ENCODE measurements around the gene RHOT2. TPM values are rescaled to one million over a fixed set of nuclear protein-coding genes. Genes with fewer than 3 reads are reported as not detected.
"Not testable (repeated sequence)": the region's sequence is repeated elsewhere in the genome, so short reads cannot be mapped to it uniquely, and the experiment has no call there.

The RHOT2 gene
- total RNA-seq, 1 donor from 2014 or later, result 125 TPM

DNA sequence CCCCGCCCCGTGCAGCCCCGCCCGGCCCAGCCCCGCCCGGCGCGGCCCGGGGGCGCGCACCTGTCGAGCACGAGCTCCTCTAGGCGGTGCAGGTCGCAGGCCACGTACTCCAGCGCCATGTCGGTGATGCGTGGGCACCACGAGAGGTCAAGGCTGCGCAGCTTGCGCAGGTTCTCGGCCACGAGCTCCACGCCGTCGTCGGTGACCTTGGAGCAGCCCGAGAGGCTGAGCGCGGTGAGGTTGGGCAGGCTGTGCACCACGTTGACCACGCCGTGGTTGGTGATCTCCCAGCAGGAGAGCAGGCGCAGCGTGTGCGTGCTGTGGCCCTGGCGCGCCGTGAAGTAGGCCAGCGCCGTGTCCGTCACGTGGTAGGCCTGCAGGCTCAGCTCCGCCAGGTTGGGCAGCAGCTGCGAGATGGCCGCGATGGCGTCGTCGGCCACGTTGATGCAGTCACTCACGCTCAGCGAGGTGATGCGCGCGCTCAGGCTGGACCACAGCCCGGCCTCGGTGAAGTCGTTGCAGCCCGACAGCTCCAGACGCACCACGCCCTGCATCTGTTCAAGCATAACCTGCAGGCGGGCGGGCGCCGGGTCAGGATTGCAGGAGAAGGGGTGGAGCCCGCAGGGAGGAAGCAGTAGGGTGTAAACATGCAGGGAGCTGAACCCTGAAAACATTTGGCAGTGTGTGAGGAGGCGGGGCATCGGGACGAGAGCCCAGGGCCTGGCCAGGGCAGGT lies 27.6 kb downstream of the RHOT2 start:
- peak; percentile 63 for DNase-seq (ENCODE audit: low spot score)

GRCh38 chr16:698911-699671 lies 31.2 kb downstream of the RHOT2 start:
- DNase-seq (ENCODE audit: low spot score), result no peak

DNA sequence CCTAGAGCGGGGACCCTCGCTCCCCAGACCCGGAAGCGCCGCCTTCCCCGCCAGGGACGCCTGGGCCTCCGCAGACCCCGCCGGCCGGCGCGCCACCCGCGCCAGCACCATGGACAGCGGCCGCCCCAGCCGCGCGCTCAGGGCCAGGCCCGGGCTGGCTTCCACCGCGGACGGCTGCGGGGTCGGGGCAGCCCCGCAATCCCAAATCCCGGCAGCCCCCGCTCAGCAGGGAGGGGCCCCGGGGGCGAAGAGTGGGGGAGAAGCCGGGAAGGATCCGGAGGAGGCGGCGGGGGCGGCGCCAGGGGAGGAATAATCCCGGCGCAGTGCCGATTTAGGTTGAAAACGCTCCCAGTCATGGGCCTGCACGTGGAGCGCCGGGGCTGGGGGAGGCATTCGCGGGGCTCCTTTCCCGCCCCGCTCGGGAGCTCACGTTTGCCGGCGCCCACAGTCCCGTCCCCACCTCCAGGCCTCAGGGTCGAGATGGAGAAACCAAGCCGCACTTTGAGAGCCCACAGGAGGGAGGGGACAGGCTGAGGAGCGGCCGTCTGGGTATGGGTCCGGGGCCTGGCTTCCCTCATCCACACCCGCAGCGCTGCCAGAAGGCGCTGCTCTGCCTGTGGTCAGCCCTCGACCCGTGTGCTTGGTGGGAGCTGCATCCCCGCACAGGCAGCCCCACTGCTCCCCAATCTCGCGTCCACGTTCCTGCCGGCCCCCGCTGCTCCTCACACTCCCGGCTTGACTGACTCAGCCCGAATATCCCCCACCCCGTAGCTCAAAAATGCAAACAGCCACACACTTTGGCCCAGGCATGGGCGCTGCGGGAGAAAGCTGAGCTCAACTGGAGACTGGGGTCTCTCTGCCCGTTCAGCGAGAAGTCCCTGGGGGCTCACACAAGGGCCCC lies 33.0 kb downstream of the RHOT2 start:
- DNase-seq (ENCODE audit: low spot score), result no peak

GRCh38 chr16:702341-702740 lies 34.4 kb downstream of the RHOT2 start:
- DNase-seq (ENCODE audit: low spot score), result no peak

GRCh38 chr16:703406-703805 lies 35.5 kb downstream of the RHOT2 start:
- DNase-seq (ENCODE audit: low spot score), result no peak

- DNase-seq (ENCODE audit: low spot score), result no peak
Measured at GRCh38 chr16:704047-704446, 36.1 kb downstream of the RHOT2 start.

DNA sequence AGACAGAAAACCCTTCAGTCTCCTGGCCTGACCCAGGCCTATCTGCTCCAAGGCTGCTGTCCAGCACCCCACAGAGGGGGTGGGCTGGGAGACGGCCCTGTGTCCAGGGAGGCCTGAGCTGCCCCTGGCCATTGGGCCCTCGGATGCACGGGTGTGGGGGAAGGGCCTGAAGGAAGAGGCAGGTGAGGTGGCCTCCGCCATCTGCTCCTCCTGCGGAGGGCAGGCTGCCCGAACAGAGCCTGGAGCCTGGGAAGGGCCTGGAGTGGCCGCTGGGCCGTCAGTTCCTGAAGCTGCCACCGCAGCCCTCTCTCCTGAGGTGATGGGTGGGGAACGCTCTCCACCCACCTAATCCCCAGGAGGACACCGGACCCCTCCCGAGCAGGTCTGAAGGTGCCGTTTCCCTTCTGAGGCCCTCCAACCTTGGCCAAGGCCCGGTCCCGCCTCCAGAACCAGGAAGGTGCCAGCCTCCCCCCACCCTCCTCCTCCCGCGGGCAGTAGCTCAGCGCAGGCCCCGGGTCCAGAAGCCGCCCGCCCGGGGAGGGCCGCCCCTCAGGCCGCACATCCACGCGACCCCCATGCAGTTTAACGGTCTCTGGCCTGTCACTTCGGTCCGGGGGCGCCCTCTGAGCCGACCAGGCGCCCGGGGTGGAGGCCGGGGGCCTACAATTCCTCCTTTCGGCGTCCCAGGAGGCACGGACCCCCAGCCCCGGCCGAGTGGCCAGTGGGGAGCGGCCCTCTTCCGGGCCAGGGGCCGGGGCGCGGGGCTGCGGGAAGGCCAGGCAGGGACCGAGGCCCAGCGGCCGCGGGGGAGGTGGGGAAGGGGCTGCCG lies 36.8 kb downstream of the RHOT2 start:
- DNase-seq (ENCODE audit: low spot score), result no peak

- DNase-seq (ENCODE audit: low spot score), result no peak
Measured at GRCh38 chr16:705431-706188, 37.7 kb downstream of the RHOT2 start, which contains the start of gene FBXL16. TSS of gene FBXL16 (minus strand) at chr16:705801. CDS start at chr16:697405, 8,396 bp downstream.

- no peak for DNase-seq (ENCODE audit: low spot score)
Measured at GRCh38 chr16:706189-707061, 38.5 kb downstream of the RHOT2 start.

DNA sequence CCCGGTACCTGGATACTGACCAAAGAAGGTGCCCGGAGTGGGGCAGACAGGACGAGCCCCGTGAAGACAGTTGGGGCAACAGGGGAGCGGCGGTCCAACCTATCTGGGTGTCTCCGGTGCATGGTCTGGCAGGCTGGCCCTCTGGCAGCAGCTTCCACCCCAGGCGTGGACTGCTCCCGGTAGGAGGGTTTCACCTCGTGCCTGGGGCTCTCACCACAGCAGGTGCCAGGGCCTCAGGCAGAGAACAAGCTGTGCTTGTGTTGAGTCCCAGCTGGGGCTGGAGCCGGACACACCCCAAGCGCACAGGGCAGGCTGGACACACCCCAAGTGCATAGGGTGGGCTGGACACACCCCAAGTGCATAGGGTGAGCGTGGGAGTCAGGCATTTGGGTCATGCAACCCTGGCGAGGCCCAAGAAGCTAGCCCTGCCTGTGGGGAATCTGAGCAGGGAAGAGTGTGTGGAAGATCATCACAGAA lies 39.2 kb downstream of the RHOT2 start:
- DNase-seq (ENCODE audit: low spot score), result no peak

GRCh38 chr16:708019-708418 lies 40.1 kb downstream of the RHOT2 start:
- no peak for DNase-seq (ENCODE audit: low spot score)

- DNase-seq (ENCODE audit: low spot score), result no peak
Measured at GRCh38 chr16:708959-709358, 41.0 kb downstream of the RHOT2 start.

DNA sequence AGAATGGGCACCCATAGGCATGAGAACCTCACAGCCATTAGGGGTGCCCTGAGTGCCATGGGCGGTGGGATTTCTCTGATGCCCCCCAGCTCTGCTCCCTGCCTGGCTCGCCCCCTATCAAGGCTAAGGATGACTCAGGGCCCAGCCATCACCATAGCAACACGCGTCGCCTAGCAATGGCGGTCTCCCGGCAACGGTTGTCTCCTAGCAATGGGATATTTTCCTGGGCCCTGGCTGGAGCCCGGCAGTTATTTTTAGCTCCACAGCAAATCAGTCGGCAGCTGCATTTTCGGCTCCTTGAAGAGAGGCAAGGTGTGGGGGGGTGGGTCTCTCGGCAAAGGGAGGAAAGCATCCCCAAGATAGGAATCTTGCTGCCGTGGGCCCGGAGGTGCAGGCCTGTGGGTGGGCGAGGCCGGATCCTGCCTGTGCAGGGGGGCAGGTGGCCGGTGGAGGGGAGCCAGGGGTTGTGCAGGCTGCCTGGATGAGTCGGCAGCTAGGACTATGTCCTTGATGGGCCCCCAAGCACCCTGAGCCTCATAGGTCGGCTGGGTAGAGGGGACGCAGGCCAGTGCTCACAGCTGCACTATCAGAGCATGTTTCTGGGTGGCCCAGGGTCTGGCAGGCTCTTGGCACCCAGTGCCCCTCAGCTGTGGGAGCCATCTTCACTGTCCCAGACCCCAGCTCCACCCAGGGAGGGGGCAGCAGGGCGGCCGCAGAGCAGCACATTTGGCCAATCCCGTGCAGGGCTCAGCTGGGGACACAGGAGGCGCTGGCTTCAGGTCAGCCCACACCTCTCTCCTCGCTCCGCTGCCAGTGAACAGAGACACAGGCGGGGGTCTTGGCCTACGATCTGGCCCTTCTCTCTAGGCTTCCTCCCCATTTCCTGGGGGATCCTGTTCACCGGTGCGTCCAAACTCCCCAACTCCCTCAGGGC lies 41.9 kb downstream of the RHOT2 start:
- no peak for DNase-seq (ENCODE audit: low spot score)

DNA sequence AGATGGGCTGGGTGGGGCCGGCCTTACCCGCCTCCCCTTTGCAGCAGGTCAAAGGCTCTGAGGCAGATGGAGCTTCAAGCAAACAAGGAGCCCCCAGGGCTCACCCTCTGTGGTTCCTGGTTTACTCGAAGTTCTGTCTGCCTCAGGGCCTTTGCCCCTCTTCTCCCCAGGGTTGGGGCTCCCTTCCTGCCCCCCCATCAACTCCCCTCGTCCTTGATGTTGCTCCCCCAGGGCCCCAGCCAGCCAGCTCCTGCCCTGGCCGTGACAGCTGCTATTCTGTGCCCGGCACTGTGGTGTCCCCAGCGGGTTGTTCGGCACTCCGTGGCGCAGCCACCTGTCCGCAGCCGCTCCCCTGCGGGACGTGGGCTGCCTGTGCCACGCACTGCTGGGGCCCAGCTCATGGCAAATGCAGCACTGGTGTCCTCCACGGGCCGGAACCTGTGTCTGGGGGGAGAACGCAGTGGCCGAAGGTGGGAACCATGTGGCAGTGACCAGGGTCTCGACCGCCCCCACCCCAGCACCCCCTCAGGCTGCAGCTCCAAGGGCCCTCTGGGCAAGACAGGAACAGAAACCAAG lies 42.7 kb downstream of the RHOT2 start:
- DNase-seq (ENCODE audit: low spot score), result no peak

DNA sequence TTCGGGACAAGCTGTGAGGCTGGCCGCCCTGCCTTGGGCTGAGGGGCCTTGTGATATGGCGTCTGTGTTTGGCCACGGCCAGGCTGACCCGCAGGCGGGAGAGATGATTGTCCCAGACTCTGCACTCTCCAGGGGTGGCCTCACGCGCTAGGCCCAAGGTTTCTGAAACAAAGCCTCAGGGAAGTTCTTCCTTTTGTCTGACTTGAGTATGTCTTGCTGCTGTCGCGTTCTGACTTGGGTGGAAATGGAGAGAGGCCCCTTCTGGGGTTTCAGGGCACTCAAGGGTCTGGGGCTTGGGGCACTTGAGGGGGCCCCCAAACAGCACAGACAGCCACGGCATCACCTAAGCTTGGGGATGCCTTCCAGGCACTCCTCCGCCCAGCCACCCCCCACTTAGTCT lies 43.2 kb downstream of the RHOT2 start:
- no peak for DNase-seq (ENCODE audit: low spot score)

DNA sequence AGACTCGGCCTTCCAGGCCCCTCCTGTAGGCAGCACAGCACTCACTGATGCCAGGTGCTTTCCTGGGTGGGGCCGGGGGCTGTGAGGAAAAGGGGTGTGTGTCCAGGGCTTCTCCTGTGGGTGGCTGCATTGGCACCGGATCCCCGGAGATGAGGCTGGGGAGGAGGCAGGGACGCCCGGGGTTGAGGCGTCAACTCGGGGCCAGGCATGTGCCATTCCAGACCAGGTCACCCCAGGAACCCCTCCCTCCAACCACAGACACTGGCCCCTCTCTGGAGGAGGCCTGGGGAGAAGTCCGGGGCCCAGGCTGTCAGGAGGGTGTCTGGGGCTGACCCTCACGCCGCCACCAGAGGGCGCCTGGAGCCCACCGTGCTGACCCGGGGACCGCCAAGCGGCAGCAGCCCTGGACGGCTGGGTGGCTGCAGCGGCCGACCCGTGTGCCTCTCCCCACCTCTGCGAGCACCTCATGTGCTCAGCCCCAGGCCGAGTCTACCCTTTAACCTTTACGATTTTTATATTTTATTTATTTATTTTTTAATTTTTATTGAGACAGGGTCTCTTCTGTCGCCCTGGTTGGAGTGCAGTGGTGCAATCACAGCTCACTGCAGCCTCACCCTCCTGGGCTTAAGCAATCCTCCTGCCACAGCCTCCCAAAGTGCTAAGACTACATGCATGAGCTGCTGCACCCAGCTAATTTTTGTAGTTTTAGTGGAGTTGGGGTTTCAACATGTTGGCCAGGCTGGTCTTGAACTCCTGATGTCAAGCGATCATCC lies 43.8 kb downstream of the RHOT2 start:
- DNase-seq (ENCODE audit: low spot score), result peak; percentile 75

DNA sequence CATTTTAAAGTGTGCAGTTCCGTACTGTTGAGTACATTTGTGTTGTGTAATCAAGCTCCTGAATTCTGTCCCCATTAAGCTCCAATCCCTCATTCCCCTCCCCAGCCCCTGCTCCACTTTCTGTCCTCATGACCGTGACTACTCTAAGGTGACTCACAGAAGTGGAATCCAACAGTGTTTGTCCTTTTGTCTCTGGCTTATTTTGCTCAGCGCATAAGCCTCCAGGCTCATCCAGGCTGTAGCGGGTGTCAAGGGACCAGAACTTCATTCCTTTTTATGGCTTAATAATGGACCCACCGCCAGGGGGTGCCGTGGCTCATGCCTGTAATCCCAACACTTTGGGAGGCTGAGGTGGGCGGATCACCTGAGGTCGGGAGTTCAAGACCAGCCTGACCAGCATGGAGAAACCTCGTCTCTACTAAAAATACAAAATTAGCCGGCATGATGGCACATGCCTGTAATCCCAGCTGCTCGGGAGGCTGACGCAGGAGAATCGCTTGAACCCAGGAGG lies 44.9 kb downstream of the RHOT2 start:
- not testable (repeated sequence) for DNase-seq (ENCODE audit: low spot score)
